ENCODE measurements around the gene LPCAT1.

DNA sequence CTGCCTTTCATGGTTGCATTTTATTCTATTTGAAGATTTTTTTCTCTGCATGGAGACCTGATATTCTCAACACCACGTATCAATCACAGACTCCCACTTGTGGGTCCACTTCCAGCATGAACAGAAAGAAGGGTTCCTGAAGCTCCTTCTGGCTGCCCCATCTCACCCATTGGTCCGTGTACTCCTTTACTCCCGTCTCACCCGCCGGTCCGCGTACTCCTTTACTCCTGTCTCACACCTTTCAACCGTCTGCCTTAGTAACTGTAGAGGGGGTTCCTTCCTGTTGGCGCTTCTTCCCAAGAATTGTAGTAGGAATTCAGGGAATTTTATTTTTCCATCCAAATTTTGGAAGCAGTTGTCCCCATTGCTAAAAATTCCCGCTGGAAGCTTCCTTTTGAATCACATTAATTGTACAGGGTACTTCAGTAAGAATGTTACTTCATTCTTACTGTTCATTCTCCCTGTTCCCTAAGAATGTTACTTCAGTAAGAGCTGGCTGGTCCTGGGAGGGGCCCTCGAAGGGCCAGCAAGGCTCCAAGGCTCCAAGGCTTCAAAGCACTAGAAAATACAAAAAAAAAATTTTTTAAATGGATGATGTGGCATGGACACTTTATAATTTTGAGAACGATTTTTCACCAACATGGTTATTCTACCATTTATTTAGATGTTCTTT, 3.9 kb upstream of the LPCAT1 start:
- TF ChIP-seq POLR2AphosphoS5 (IDR thresholded peaks at IDR 0.05; ENCODE audit: low read depth, low read length) (no peak), POLR2A (IDR thresholded peaks at IDR 0.05; ENCODE audit: low read depth, low read length) (no peak), TAF1 (IDR thresholded peaks at IDR 0.05; ENCODE audit: borderline replicate concordance, low read depth, low read length) (no peak)
